ENCODE data around the gene ADAMTSL4.

The ADAMTSL4 gene

DNA sequence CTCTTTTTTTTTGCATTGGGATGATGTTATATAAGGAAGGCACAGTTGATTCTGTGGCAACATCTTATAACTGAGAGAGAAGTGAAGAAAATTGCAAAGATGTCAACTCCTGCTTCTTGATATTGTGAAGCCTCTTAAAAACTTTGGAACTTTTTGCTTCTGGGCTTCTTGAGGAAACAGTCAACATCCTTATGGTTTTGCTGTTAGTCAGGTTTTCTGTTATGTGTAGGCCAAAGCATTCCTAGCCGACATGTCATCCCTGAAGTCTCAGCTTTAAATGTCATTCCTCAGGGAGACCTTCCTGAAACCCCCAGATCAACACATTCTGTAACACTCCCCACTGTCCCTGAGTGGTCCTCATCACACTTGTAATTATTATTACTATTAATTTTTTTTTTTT lies 21.0 kb upstream of the ADAMTSL4 start:
- H3K27me3 ChIP-seq (replicated peaks; ENCODE audit: control insufficient read depth, insufficient read depth, low read length) = no peaks in the 10 kb centered on the region
- DNase-seq (ENCODE audit: extremely low read depth, insufficient read length) = no peak
- TF ChIP-seq, protein P1, sequence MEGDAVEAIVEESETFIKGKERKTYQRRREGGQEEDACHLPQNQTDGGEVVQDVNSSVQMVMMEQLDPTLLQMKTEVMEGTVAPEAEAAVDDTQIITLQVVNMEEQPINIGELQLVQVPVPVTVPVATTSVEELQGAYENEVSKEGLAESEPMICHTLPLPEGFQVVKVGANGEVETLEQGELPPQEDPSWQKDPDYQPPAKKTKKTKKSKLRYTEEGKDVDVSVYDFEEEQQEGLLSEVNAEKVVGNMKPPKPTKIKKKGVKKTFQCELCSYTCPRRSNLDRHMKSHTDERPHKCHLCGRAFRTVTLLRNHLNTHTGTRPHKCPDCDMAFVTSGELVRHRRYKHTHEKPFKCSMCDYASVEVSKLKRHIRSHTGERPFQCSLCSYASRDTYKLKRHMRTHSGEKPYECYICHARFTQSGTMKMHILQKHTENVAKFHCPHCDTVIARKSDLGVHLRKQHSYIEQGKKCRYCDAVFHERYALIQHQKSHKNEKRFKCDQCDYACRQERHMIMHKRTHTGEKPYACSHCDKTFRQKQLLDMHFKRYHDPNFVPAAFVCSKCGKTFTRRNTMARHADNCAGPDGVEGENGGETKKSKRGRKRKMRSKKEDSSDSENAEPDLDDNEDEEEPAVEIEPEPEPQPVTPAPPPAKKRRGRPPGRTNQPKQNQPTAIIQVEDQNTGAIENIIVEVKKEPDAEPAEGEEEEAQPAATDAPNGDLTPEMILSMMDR (IDR thresholded peaks at IDR 0.05; ENCODE audit: insufficient read depth, low read length, poor library complexity, severe bottlenecking) = no peak

DNA sequence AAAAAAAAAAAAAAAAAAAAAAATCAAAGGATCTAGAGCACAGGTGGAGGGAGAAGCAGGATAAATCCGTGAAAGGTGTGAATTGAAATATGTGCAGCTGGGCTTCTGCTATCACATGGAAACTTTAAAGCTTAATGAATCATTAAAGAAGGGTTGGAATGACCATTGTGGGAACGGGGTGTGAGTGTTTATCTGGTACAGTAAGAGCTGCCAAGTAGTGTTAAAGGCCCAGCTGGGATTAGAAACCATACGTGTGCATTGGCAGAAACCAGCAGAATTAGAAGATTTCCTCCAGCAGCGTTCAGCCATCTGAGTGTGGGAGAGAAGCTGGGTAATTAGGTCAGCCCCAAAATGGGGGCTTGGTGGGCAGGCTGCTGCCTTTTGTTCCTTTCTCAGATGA lies 20.2 kb upstream of the ADAMTSL4 start:
- no peaks in the 10 kb centered on the region for H3K27me3 ChIP-seq (replicated peaks; ENCODE audit: control insufficient read depth, insufficient read depth, low read length)
- no peaks in the 10 kb centered on the region for H3K36me3 ChIP-seq (ENCODE audit: control insufficient read depth, insufficient read depth, low read length)
- TF ChIP-seq, protein P1 (IDR thresholded peaks at IDR 0.05; ENCODE audit: insufficient read depth, low read length, poor library complexity, severe bottlenecking) = no peak
- no peak overlapping the region for H3K4me3 ChIP-seq (replicated peaks; ENCODE audit: low read depth, low read length)
- no peak for DNase-seq (ENCODE audit: extremely low read depth, insufficient read length)

More for the DNA sequence above, 21.0 kb upstream of the ADAMTSL4 start:
- Histone ChIP-seq H3K36me3 (ENCODE audit: control insufficient read depth, insufficient read depth, low read length) (no peaks in the 10 kb centered on the region), H3K4me3 (replicated peaks; ENCODE audit: low read depth, low read length) (no peak overlapping the region)

DNA sequence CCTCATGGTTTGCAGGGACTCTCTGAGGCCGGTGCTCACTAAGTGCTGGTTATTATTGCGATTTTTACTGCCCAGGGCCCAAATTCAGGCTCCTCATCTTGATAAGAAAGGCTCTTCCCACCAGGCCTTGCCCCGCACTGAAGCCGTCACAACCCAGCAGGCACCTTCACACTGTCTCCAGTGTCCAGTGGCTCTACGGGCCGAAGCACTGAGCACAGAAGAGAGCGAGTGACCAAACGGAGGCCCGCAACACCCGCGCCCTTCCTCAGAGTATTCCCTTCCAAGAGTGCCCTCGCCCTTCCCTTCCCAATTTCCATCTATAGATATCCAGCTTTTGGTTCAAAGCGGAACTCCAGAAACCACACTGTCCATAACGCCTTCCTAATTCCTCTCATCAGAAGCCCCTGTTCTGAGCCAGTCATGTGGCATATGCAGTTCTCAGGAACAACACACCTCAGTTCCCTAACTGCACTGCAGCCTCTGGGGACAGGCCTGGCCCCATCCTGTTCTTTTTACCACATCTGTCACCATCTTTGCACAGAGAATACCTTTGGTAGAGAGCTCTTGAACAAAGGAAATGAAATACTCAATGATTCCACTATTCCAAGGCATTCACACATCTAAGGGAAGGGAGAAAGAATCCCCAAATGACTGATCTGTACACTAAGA lies 18.6 kb upstream of the ADAMTSL4 start:
- H3K27me3 ChIP-seq (replicated peaks; ENCODE audit: control insufficient read depth, insufficient read depth, low read length) = no peaks in the 10 kb centered on the region
- no peak overlapping the region for H3K4me3 ChIP-seq (replicated peaks; ENCODE audit: low read depth, low read length)
- H3K36me3 ChIP-seq (ENCODE audit: control insufficient read depth, insufficient read depth, low read length) = no peaks in the 10 kb centered on the region
- TF ChIP-seq, protein P1 (IDR thresholded peaks at IDR 0.05; ENCODE audit: insufficient read depth, low read length, poor library complexity, severe bottlenecking) = no peak
- DNase-seq (ENCODE audit: extremely low read depth, insufficient read length) = no peak

DNA sequence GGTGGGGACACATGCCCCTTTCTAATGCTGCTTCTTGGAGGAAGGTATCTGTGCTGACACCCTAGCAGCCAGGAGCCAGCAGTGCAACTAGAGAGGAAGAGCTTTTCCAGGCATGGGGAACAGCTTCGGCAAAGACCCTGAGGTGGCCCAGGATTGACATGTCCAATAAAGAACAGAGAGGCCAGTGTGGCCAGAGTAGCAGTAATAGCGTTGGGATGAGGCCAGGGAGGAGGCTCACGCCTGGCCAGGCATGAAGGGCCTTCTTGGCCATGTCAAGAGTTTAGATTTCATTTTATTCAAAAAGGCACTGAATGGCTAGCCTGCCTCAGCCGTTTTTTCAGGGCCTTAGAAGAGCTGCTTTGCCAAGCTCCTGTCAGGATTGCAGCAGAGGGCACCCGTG lies 16.3 kb upstream of the ADAMTSL4 start:
- TF ChIP-seq, protein P1 (IDR thresholded peaks at IDR 0.05; ENCODE audit: insufficient read depth, low read length, poor library complexity, severe bottlenecking) = no peak
- no peak for DNase-seq (ENCODE audit: extremely low read depth, insufficient read length)
- no peaks in the 10 kb centered on the region for H3K27me3 ChIP-seq (replicated peaks; ENCODE audit: control insufficient read depth, insufficient read depth, low read length)

DNA sequence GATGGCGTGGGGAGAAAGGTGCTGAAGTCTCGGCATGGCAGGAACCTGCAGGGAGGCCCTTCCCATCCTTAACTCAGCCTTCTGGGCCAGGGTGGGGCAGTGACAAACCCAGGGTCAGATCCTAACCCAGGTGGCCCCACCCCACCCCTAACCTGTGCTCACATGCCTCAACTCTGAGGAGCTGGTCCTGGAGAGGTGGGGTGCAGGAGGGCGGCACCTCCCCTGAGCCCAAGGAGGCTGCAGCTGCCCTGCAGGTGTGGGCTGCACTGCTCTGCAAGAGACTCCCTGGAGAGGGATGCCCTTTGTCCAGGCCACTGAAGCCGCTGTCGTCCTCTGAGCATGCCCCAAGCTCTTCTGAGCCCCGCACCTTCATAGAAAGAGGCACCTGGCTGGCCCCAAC lies 15.2 kb upstream of the ADAMTSL4 start:
- no peaks in the 10 kb centered on the region for H3K36me3 ChIP-seq (ENCODE audit: control insufficient read depth, insufficient read depth, low read length)
- DNase-seq (ENCODE audit: extremely low read depth, insufficient read length) = no peak

More for the DNA sequence above, 16.3 kb upstream of the ADAMTSL4 start:
- Histone ChIP-seq H3K4me3 (replicated peaks; ENCODE audit: low read depth, low read length) (no peak overlapping the region), H3K36me3 (ENCODE audit: control insufficient read depth, insufficient read depth, low read length) (no peaks in the 10 kb centered on the region)

More for the DNA sequence above, 15.2 kb upstream of the ADAMTSL4 start:
- TF ChIP-seq, protein P1 (IDR thresholded peaks at IDR 0.05; ENCODE audit: insufficient read depth, low read length, poor library complexity, severe bottlenecking) = no peak
- no peaks in the 10 kb centered on the region for H3K27me3 ChIP-seq (replicated peaks; ENCODE audit: control insufficient read depth, insufficient read depth, low read length)
- H3K4me3 ChIP-seq (replicated peaks; ENCODE audit: low read depth, low read length) = no peak overlapping the region

Measured in GM06990 (cell line).